Measurements from ENCODE around the gene RANBP10.

RANBP10 gene

GRCh38 chr16:67786491-67786890, 19.9 kb downstream of the RANBP10 start:
- TF ChIP-seq ZFX (IDR thresholded peaks at IDR 0.05; ENCODE audit: borderline replicate concordance) (no peak), CTCF (IDR thresholded peaks at IDR 0.05) (no peak)
- no peak overlapping the region for H3K27ac ChIP-seq

- no peak for TF ChIP-seq ZFX (IDR thresholded peaks at IDR 0.05; ENCODE audit: borderline replicate concordance)
These were observed 23.0 kb downstream of the RANBP10 start for GRCh38 chr16:67783353-67783725.

GRCh38 chr16:67782567-67783352, 23.6 kb downstream of the RANBP10 start:
- no peak overlapping the region for H3K27ac ChIP-seq
- no peak for TF ChIP-seq ZFX (IDR thresholded peaks at IDR 0.05; ENCODE audit: borderline replicate concordance)

More at GRCh38 chr16:67783353-67783725, 23.0 kb downstream of the RANBP10 start:
- no peak overlapping the region for H3K27ac ChIP-seq

GRCh38 chr16:67781565-67781921, 24.8 kb downstream of the RANBP10 start:
- TF ChIP-seq ZFX (IDR thresholded peaks at IDR 0.05; ENCODE audit: borderline replicate concordance) (no peak), CTCF (IDR thresholded peaks at IDR 0.05) (no peak)
- H3K27ac ChIP-seq: peak overlapping the region; percentile 30; the same call in 1 of the 2 replicates

- no peak for TF ChIP-seq CTCF (IDR thresholded peaks at IDR 0.05)
- no peak for TF ChIP-seq ZFX (IDR thresholded peaks at IDR 0.05; ENCODE audit: borderline replicate concordance)
- peak overlapping the region; percentile 30; the same call in 1 of the 2 replicates for H3K27ac ChIP-seq
These were observed 25.4 kb downstream of the RANBP10 start for GRCh38 chr16:67780847-67781564.

GRCh38 chr16:67779256-67780014, 26.9 kb downstream of the RANBP10 start:
- TF ChIP-seq CTCF (IDR thresholded peaks at IDR 0.05) (no peak), ZFX (IDR thresholded peaks at IDR 0.05; ENCODE audit: borderline replicate concordance) (no peak)
- H3K27ac ChIP-seq: no peak overlapping the region

- no peak overlapping the region for H3K27ac ChIP-seq
- TF ChIP-seq ZFX (IDR thresholded peaks at IDR 0.05; ENCODE audit: borderline replicate concordance) (no peak), CTCF (IDR thresholded peaks at IDR 0.05) (no peak)
These were observed 31.1 kb downstream of the RANBP10 start for GRCh38 chr16:67775273-67775672.

GRCh38 chr16:67774457-67774853, 31.9 kb downstream of the RANBP10 start:
- no peak overlapping the region for H3K27ac ChIP-seq
- no peak for TF ChIP-seq ZFX (IDR thresholded peaks at IDR 0.05; ENCODE audit: borderline replicate concordance)
- no peak for TF ChIP-seq CTCF (IDR thresholded peaks at IDR 0.05)

Measured in 22Rv1 (cell line).